HCT116 (cell line): ENCODE results near the gene PDE9A. TPM values are rescaled to one million over a fixed set of nuclear protein-coding genes. Genes with fewer than 3 reads are reported as not detected.

Experiments used
- ATAC-seq: fragments of 200-7000 bp; cut with Tn5 transposase; 2 replicates; pipeline ENCODE4 v1.9.1; 2020; ENCODE audit warnings: mild to moderate bottlenecking, moderate library complexity
- BruUV-seq: library from RNA; stranded (reverse); fragments of 400-500 nt; replicated peaks from 2 replicates; lab custom pipeline; 2021; lab: Mats Ljungman, UMichigan
- CTCF ChIA-PET: fragments of 300-600 bp; sonication (Branson Sonifier 250); formaldehyde crosslinking; loops from one replicate; lab custom pipeline; 2021; ENCODE audit warnings: antibody characterized with exemption; lab: Charles Lee
- POLR2A ChIA-PET: fragments of 300-600, 350-600 bp; sonication (Branson Sonifier 250); formaldehyde crosslinking; loops from one replicate; lab custom pipeline; 2021; ENCODE audit warnings: antibody characterized with exemption; lab: Charles Lee
- RAD21 ChIA-PET, 2 experiments: fragments of 300-600 bp; sonication (Branson Sonifier 250); formaldehyde crosslinking; loops; one replicate each; lab custom pipeline; 2023; ENCODE audit warnings: low total read pairs in 2 of 2; ENCODE audit not compliant: uncharacterized antibody in 2 of 2, unreplicated experiment in 2 of 2, low non-redundant PET in 1 of 2; lab: Charles Lee
- DNase-seq: peaks from one replicate; pipeline ENCODE4 v3.0.0-alpha.2; 2010; ENCODE audit warnings: low read depth, low spot score
- H2AFZ ChIP-seq: fragments of 200-600 bp; shearing (Covaris generic), sonication (generic); 2 replicates; pipeline ENCODE4 v1.6.1; 2017; ENCODE audit warnings: low read depth, mixed run types, mixed read lengths, antibody characterized with exemption, low read length; ENCODE audit not compliant: poor library complexity, severe bottlenecking
- H3K27ac ChIP-seq: 2 replicates; pipeline ENCODE4 v1.5.1; 2012; ENCODE audit warnings: low read depth, low read length
- H3K27me3 ChIP-seq: fragments of 200-600 bp; sonication (generic); 2 replicates; pipeline ENCODE4 v1.6.1; 2016; ENCODE audit warnings: mixed run types, low read length, mixed read lengths; ENCODE audit not compliant: insufficient read depth
- H3K36me3 ChIP-seq, 2 experiments: fragments of 200-500 bp in 1 of 2; fragments of 200-600 bp in 1 of 2; sonication (Bioruptor generic) in 1 of 2; sonication (generic) in 1 of 2; 2 replicates each; pipeline versions ENCODE4 v1.5.1 to v1.6.1; 2014 to 2016; ENCODE audit warnings: low read length in 2 of 2, inconsistent platforms in 1 of 2, mixed read lengths in 1 of 2, mixed run types in 1 of 2; ENCODE audit not compliant: insufficient read depth in 2 of 2, control insufficient read depth in 1 of 2
- H3K4me1 ChIP-seq, 2 experiments: fragments of 200-600 bp in 1 of 2; sonication (generic) in 1 of 2; 2 replicates each; pipeline versions ENCODE4 v1.5.1 to v1.6.1; 2012 to 2017; ENCODE audit warnings: low read length in 2 of 2, inconsistent platforms in 1 of 2, mild to moderate bottlenecking in 1 of 2, mixed read lengths in 1 of 2, mixed run types in 1 of 2, moderate library complexity in 1 of 2; ENCODE audit not compliant: insufficient read depth in 2 of 2, control insufficient read depth in 1 of 2
- H3K4me2 ChIP-seq: fragments of 200-600 bp; sonication (generic); 2 replicates; pipeline ENCODE4 v1.6.1; 2017; ENCODE audit warnings: mixed run types, low read length, mixed read lengths
- H3K4me3 ChIP-seq, 2 experiments: fragments of 200-600 bp in 1 of 2; sonication (generic) in 1 of 2; replicated peaks in 1 of 2; 2 replicates each; pipeline ENCODE4 v1.5.1; 2011 to 2016; ENCODE audit warnings: low read length in 2 of 2, control low read depth in 1 of 2, low read depth in 1 of 2, mild to moderate bottlenecking in 1 of 2, mixed read lengths in 1 of 2, mixed run types in 1 of 2
- H3K79me2 ChIP-seq: fragments of 200-600 bp; sonication (generic); 2 replicates; pipeline ENCODE4 v1.6.1; 2017; ENCODE audit warnings: mild to moderate bottlenecking, mixed run types, low read length, moderate library complexity, mixed read lengths; ENCODE audit not compliant: insufficient read depth
- H3K9ac ChIP-seq: fragments of 200-600 bp; sonication (generic); 2 replicates; pipeline ENCODE4 v1.6.1; 2016; ENCODE audit warnings: low read length, mixed read lengths
- H3K9me2 ChIP-seq: fragments of 200-600 bp; sonication (generic), shearing (Covaris generic); 2 replicates; pipeline ENCODE4 v1.6.1; 2017; ENCODE audit warnings: mixed run types, mild to moderate bottlenecking, moderate library complexity; ENCODE audit not compliant: insufficient read depth
- H3K9me3 ChIP-seq, 2 experiments: fragments of 200-500 bp in 1 of 2; fragments of 200-600 bp in 1 of 2; sonication (Bioruptor generic) in 1 of 2; sonication (generic) in 1 of 2; 2 replicates each; pipeline ENCODE4 v1.6.1; 2014 to 2017; ENCODE audit warnings: low read length in 2 of 2, mixed read lengths in 2 of 2, inconsistent platforms in 1 of 2, low read depth in 1 of 2, mild to moderate bottlenecking in 1 of 2, mixed run types in 1 of 2, moderate library complexity in 1 of 2; ENCODE audit not compliant: control insufficient read depth in 1 of 2, insufficient read depth in 1 of 2
- H4K20me1 ChIP-seq: fragments of 200-600 bp; sonication (generic), shearing (Covaris generic); 2 replicates; pipeline ENCODE4 v1.6.1; 2017; ENCODE audit warnings: mixed run types, mild to moderate bottlenecking, moderate library complexity; ENCODE audit not compliant: insufficient read depth
- JUND ChIP-seq: IDR thresholded peaks from 2 replicates; pipeline ENCODE4 v1.6.1; 2012
- SP1 ChIP-seq: IDR thresholded peaks from 2 replicates; pipeline ENCODE4 v1.6.1; 2012; ENCODE audit warnings: low read depth
- SRF ChIP-seq: IDR thresholded peaks from 2 replicates; pipeline ENCODE4 v1.6.1; 2012; ENCODE audit warnings: low read depth
- TCF7L2 ChIP-seq: IDR thresholded peaks from 2 replicates; pipeline ENCODE4 v1.7.0; 2011; ENCODE audit warnings: borderline replicate concordance, inconsistent platforms; ENCODE audit not compliant: insufficient read depth, insufficient read length; ENCODE audit errors: extremely low read depth
- intact Hi-C: fragments of 100-400 bp; cut with micrococcal nuclease; formaldehyde crosslinking; loops from 2 replicates; pipeline ENCODE4 v1.10.0; 2022
- total RNA-seq: library from RNA; stranded (reverse); gene quantifications from one replicate; pipeline ENCODE4 v1.2.1, GENCODE V29; 2021; ENCODE audit not compliant: unreplicated experiment
- TF ChIP-seq, protein P1 (sequence below): IDR thresholded peaks from 2 replicates; pipeline ENCODE4 v1.6.1; 2012

The PDE9A gene
- total RNA-seq, 1 experiment from 2014 or later, result 31.4 TPM

DNA sequence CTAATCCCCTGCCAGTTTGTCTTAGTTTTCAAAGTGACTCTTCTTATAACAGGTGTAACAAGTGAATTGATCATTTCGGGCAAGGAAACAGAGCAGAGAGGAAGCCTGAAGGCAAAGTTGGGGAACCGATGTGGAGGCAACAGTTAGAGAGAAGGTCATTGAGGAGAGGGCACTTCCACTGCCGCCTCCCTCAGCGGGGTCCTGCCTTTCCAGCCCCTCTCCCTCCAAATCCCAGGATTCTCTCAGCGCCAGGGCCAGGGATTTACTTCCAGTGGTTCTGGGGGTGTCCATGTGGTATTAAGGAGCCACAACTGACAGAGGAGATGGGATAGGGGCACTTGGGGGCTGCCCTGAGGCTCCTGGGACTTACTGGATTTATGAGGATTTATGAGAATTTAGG, 39.7 kb upstream of the PDE9A start:
- ATAC-seq, result no peak
- ChIA-PET RAD21 (no interaction called here), CTCF (no interaction called here), POLR2A (no interaction called here)
- TF ChIP-seq, protein P1, sequence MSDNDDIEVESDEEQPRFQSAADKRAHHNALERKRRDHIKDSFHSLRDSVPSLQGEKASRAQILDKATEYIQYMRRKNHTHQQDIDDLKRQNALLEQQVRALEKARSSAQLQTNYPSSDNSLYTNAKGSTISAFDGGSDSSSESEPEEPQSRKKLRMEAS, result no peak
- TF ChIP-seq SRF (no peak), JUND (no peak), SP1 (no peak)
- H3K4me3 ChIP-seq, result no peak overlapping the region
- H3K36me3 ChIP-seq, result no peaks in the 10 kb centered on the region
- no TSS peak for BruUV-seq
- H3K27me3 ChIP-seq, result peaks cover 3% of the 10 kb centered on the region; the same call in 1 of the 2 replicates
- no peaks in the 10 kb centered on the region for H3K9me3 ChIP-seq
- no peak overlapping the region for H2AFZ ChIP-seq
- H3K4me2 ChIP-seq, result no peak overlapping the region
- no peaks in the 10 kb centered on the region; the same call in 1 of the 2 replicates for H3K9me2 ChIP-seq
- H3K9ac ChIP-seq, result no peak overlapping the region
- H3K27ac ChIP-seq, result no peak overlapping the region
- intact Hi-C loops, result loop anchor here (10.0 kb wide), 1 partner anchor 111 kb away; no protein-coding TSS in a partner anchor
- no peaks in the 10 kb centered on the region; a peak in 1 of 4 replicates for H3K4me1 ChIP-seq
- no peaks in the 10 kb centered on the region for H3K79me2 ChIP-seq
- H4K20me1 ChIP-seq, result no peaks in the 10 kb centered on the region
- DNase-seq, result no peak

DNA sequence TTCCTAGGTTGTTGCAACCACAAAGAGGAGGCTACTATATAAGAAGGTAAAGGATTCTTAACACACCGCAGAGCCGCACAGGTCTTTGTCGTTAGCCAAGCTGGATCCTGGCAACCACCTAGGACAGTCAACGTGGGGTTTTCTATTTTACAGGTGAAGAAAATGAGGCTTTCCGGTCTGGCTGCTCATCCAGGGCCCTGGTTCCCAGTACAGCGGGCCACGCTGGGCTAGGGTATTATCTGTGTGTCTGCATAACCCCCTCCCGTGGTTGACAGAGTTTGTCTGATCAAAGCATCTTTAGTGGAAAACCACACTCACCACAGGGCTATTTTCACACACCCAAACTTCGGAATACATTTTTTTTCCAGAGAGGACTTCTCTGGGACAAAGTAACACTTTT, 39.0 kb upstream of the PDE9A start:
- ATAC-seq (no peak), DNase-seq (no peak)
- no peaks in the 10 kb centered on the region for H4K20me1 ChIP-seq
- H3K4me1 ChIP-seq, result no peaks in the 10 kb centered on the region; a peak in 1 of 4 replicates
- ChIA-PET CTCF (no interaction called here), RAD21 (no interaction called here), POLR2A (no interaction called here)
- BruUV-seq, result no TSS peak
- no peak overlapping the region for H3K9ac ChIP-seq
- H3K4me2 ChIP-seq, result no peak overlapping the region
- TF ChIP-seq TCF7L2, result no peak
- no peaks in the 10 kb centered on the region for H3K36me3 ChIP-seq
- intact Hi-C loops, result loop anchor here (10.0 kb wide), 1 partner anchor 110 kb away; no protein-coding TSS in a partner anchor
- no peaks in the 10 kb centered on the region; the same call in 1 of the 2 replicates for H3K9me2 ChIP-seq
- H3K27ac ChIP-seq, result no peak overlapping the region
- H3K79me2 ChIP-seq, result no peaks in the 10 kb centered on the region
- no peaks in the 10 kb centered on the region for H3K9me3 ChIP-seq
- H3K4me3 ChIP-seq, result no peak overlapping the region
- peaks cover 3% of the 10 kb centered on the region; the same call in 1 of the 2 replicates for H3K27me3 ChIP-seq
- H2AFZ ChIP-seq, result no peak overlapping the region
